Measurements from ENCODE around the gene KLK8. TPM values are rescaled to one million over a fixed set of nuclear protein-coding genes. Genes with fewer than 3 reads are reported as not detected.
"Not testable (repeated sequence)": the region's sequence is repeated elsewhere in the genome, so short reads cannot be mapped to it uniquely, and the experiment has no call there.

Gene KLK8
- total RNA-seq, 1 donor from 2014 or later, result 418 TPM

GRCh38 chr19:51016798-51017683 is 15.6 kb upstream of the KLK8 start:
- peak; percentile 35 for ATAC-seq

- no peak for ATAC-seq
Observed at GRCh38 chr19:51015691-51016267, 14.4 kb upstream of the KLK8 start.

DNA sequence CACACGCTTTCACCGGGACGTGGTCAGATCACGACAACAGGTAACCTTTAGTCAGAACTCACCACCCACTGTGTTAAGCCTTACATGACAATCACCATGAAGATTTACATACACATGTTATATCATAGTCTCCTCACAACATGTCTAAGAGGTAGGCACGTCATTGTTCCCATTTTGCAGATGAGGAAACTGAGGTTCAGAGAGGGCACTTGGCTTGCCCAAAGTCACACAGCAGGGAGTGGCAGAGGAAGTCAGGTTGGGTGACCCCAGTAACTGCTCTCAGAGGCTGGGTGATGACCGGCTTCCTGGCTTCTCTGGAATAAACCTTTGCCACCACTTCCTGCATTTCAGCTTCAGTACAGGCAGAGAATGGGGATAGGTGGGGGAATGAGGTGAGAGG is 12.8 kb upstream of the KLK8 start:
- ATAC-seq, result no peak

GRCh38 chr19:51012661-51013190 is 11.3 kb upstream of the KLK8 start:
- ATAC-seq, result peak; percentile 19

GRCh38 chr19:51010066-51010795 is 8.8 kb upstream of the KLK8 start:
- peak; percentile 77 for ATAC-seq

DNA sequence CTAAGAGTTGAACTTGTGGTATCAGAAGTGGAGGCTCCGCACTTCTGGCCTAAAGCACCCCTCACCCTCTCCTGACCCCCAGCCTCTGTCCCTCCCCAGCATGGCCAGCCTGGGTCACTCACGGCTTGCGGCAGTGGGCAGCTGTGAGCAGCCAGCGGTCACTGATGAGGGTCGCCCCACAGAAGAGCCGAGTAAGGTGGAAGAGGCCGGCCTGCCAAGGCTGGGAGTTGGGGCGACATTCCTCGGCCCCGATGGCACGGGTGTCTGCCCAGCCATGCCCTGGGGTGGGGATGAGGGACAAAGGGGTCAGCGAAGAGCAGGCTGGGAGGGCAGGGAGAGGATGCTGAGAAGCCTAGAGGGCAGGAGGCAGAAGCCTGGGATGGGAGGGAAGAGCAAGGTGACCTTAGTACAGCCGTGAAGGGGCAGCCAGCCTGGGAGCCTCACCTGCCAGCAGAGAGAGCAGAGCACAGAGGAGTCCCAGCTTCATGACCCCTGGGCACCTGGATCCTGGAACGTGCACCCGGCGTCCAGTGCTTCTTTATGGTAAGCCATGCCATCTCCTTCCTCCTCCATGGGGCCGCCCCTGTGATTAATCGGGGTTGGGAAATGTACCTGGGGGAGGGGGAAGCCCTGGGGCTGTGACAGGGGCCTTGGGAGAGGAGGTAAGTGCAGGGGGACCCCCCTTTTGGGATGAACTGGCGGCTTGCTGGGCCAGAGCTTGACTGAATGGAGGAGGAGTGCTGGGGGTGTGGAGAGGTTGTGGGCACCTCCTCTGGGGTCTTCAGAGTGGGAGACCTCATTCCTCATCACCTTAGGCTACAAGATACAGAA is 7.9 kb upstream of the KLK8 start:
- ATAC-seq, result peak; percentile 22

DNA sequence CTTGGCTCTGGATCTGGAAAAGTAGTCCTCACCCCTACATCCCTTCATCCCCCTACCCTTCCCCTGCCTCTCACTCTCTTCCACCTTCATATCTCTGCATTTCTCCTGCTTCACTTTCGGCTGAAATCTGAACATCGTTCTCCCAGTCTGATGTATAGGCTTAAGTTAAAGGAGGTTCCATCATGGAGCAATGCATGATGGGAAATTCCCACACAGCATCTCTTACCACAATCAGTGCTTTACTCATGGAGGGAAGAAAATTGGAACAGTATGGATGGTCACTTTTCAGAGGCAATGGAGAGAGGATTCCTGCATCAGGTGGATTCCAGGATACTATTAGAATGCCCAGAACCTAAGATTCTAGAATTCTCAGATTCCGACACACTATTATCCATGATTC is 6.1 kb upstream of the KLK8 start:
- no peak for ATAC-seq

- no peak for ATAC-seq
Observed at GRCh38 chr19:51006406-51006805, 5.0 kb upstream of the KLK8 start.

DNA sequence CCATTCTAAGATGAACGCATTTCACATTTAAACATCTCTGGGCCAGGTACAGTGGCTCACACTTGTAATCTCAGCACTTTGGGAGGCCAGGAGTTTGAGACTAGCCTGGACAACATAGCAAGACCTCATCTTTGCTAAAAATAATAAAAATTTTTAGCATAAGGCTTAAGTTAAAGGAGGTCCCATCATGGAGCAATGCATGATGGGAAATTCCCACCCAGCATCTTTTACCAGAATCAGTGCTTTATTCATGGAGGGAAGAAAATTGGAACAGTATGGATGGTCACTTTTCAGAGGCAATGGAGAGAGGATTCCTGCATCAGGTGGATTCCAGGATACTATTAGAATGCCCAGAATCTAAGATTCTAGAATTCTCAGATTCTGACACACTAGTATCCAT is 3.8 kb upstream of the KLK8 start:
- ATAC-seq, result no peak

GRCh38 chr19:51003316-51003715 is 1.9 kb upstream of the KLK8 start:
- no peak for ATAC-seq

GRCh38 chr19:51002542-51003311 is 1.3 kb upstream of the KLK8 start:
- ATAC-seq, result peak; percentile 85

DNA sequence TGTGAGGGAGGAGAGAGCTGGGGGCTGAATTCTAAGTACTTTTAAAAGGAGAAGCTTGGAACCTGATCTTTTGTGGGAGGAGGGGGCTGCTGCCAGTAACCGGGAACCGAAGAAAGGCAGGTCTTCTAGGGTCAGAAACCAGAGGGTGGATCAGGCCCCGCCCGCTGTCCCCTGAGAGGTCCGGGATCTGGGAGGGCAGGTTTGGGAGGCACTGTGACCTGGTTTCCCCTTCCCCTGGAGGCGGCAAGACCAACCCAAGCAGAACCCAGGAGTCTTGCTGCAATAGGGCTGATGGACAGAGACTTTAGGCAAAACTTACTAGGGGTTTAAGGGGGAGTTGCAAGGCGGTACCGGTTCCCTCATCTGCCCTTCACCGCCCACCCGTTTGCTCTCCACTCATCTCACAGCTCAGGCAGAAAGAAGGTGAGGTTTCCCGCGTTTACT is 707 bp upstream of the KLK8 start:
- peak; percentile 68 for ATAC-seq

GRCh38 chr19:51000981-51001380 is 423 bp downstream of the KLK8 start:
- ATAC-seq, result peak; percentile 56

DNA sequence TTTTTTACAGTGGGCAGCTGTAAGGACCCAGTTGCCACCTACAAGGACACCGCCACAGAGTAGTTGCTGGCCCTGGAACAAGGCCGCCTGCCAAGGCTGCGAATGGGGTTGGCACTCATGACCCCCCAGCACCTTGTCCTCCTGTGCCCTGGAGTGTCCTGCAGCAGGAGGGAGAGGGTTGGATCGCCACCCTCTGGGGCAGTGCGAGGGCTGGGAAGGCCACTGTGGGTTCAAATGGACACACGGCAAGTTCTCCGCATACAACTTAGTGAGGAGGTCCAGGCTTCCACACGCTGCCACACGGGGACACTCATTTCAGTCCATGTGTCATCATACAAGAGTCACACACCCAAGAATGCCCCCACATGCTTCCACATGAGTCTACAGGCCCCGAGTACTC is 978 bp downstream of the KLK8 start:
- ATAC-seq, result peak; percentile 11

GRCh38 chr19:50998686-50999085 is 2.7 kb downstream of the KLK8 start:
- ATAC-seq, result no peak

GRCh38 chr19:50998061-50998460 is 3.3 kb downstream of the KLK8 start:
- no peak for ATAC-seq

- ATAC-seq, result peak; percentile 9
Observed at GRCh38 chr19:50994129-50994528, 7.3 kb downstream of the KLK8 start.

GRCh38 chr19:50992666-50993035 is 8.8 kb downstream of the KLK8 start:
- ATAC-seq, result peak; percentile 62

- not testable (repeated sequence) for ATAC-seq
Observed at GRCh38 chr19:50984416-50984815, 17.0 kb downstream of the KLK8 start.

- ATAC-seq, result peak; percentile 57
Observed at GRCh38 chr19:50983625-50984292, 17.6 kb downstream of the KLK8 start, which contains the start of gene KLK7. KLK7 (minus strand) TSS chr19:50983917; CDS start chr19:50982399, 1,518 bp downstream.

DNA sequence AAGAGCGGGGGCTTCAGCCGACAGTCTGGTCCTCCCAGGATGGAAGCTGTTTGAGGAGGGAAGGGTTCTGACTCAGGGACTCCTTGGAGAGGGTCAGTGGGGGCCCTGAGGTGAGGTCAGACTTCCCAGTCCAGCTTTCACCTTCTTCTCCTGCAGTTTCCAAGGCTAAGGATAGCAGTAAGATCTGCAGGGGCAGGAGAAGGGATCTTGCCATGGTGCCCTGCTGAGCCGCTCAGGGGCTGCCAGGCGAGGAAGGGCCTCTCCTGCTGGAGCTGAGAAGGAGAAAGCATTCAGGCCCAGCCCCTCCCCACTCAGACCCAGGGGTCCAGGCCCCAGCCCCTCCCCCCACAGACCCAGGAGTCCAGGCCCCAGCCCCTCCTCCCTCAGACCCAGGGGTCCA is 19.2 kb downstream of the KLK8 start:
- ATAC-seq, result no peak

Data from esophagus mucosa (tissue), 1 donor.